PC-9 (cell line): ENCODE measurements around the gene KRTAP20-2. TPM values are rescaled to one million over a fixed set of nuclear protein-coding genes. Genes with fewer than 3 reads are reported as not detected.

ENCODE experiments used
- BruUV-seq: library from RNA; stranded (reverse); fragments of 400-500 nt; replicated peaks from 2 replicates; lab custom pipeline; 2021; lab: Mats Ljungman, UMichigan
- CTCF ChIA-PET: fragments of 300-600 bp; sonication (Branson Sonifier 250); formaldehyde crosslinking; loops from one replicate; lab custom pipeline; 2022; ENCODE audit warnings: antibody characterized with exemption; lab: Charles Lee
- POLR2A ChIA-PET: fragments of 300-600 bp; sonication (Branson Sonifier 250); formaldehyde crosslinking; loops from one replicate; lab custom pipeline; 2022; ENCODE audit warnings: antibody characterized with exemption; ENCODE audit not compliant: unreplicated experiment; lab: Charles Lee
- DNase-seq, 2 experiments: peaks; one replicate each; pipeline versions ENCODE4 v3.0.0 to v3.0.0-alpha.2; 2015 to 2022; ENCODE audit warnings: mixed read lengths in 1 of 2
- H2AFZ ChIP-seq: fragments of 200-600 bp; sonication (generic); 2 replicates; pipeline ENCODE4 v1.8.1; 2017; ENCODE audit warnings: antibody characterized with exemption
- H3F3A ChIP-seq: fragments of 200-600 bp; sonication (generic); 2 replicates; pipeline ENCODE4 v1.8.1; 2017; ENCODE audit warnings: antibody characterized with exemption, mild to moderate bottlenecking, low read depth; ENCODE audit not compliant: insufficient read depth
- H3K27ac ChIP-seq: fragments of 200-600 bp; sonication (generic); 2 replicates; pipeline ENCODE4 v1.6.1; 2016; ENCODE audit warnings: mixed run types
- H3K27me3 ChIP-seq: fragments of 200-600 bp; sonication (generic); 2 replicates; pipeline ENCODE4 v1.6.1; 2016; ENCODE audit warnings: low read depth, mixed run types; ENCODE audit not compliant: insufficient read depth
- H3K36me3 ChIP-seq: fragments of 200-600 bp; sonication (generic); 2 replicates; pipeline ENCODE4 v1.6.1; 2016; ENCODE audit warnings: low read depth, mixed run types
- H3K4me1 ChIP-seq: fragments of 200-600 bp; sonication (generic); replicated peaks from 2 replicates; pipeline ENCODE4 v1.6.1; 2016; ENCODE audit warnings: mixed run types; ENCODE audit not compliant: insufficient read depth
- H3K4me2 ChIP-seq: fragments of 200-600 bp; sonication (generic); 2 replicates; pipeline ENCODE4 v1.6.1; 2017; ENCODE audit warnings: mixed run types
- H3K4me3 ChIP-seq: fragments of 200-600 bp; sonication (generic); 2 replicates; pipeline ENCODE4 v1.6.1; 2016; ENCODE audit warnings: mixed run types
- H3K79me2 ChIP-seq: fragments of 200-600 bp; sonication (generic); 2 replicates; pipeline ENCODE4 v1.6.1; 2017; ENCODE audit warnings: low read depth, mixed run types
- H3K9me2 ChIP-seq: fragments of 200-600 bp; sonication (generic); 2 replicates; pipeline ENCODE4 v1.8.1; 2017; ENCODE audit warnings: mild to moderate bottlenecking; ENCODE audit not compliant: insufficient read depth
- H3K9me3 ChIP-seq: fragments of 200-600 bp; sonication (generic); 2 replicates; pipeline ENCODE4 v1.8.1; 2016; ENCODE audit warnings: low read depth; ENCODE audit not compliant: insufficient read depth
- H4K20me1 ChIP-seq: fragments of 200-600 bp; sonication (generic); 2 replicates; pipeline ENCODE4 v1.8.1; 2017; ENCODE audit not compliant: insufficient read depth
- CTCF ChIP-seq: fragments of 200-600 bp; sonication (generic); conservative IDR thresholded peaks from 2 replicates; pipeline ENCODE4 v1.6.1; 2017; ENCODE audit warnings: mixed run types, antibody characterized with exemption, mild to moderate bottlenecking, moderate library complexity
- EZH2 ChIP-seq: fragments of 200-600 bp; sonication (generic); IDR thresholded peaks from 2 replicates; pipeline ENCODE4 v1.8.0; 2017; ENCODE audit warnings: antibody characterized with exemption, low read depth
- intact Hi-C: fragments of 100-400 bp; cut with micrococcal nuclease; formaldehyde crosslinking; loops from one replicate; pipeline ENCODE4 v1.10.0; 2022; ENCODE audit not compliant: unreplicated experiment
- total RNA-seq: library from RNA; stranded (reverse); gene quantifications from 2 replicates; pipeline ENCODE4 v1.2.3, GENCODE V29; 2021

The KRTAP20-2 gene
- total RNA-seq, 1 experiment from 2014 or later: not detected

GRCh38 chr21:30623362-30623761 is 11.6 kb upstream of the KRTAP20-2 start:
- Histone ChIP-seq H3K9me3 (no peaks in the 10 kb centered on the region), H3K79me2 (no peaks in the 10 kb centered on the region), H3F3A (no peaks in the 10 kb centered on the region), H3K27me3 (no peaks in the 10 kb centered on the region), H3K9me2 (no peaks in the 10 kb centered on the region), H3K36me3 (no peaks in the 10 kb centered on the region), H2AFZ (no peak overlapping the region), H3K4me1 (no peaks in the 10 kb centered on the region), H3K4me2 (no peak overlapping the region), H3K4me3 (no peak overlapping the region), H4K20me1 (no peaks in the 10 kb centered on the region), H3K27ac (no peak overlapping the region)
- TF ChIP-seq EZH2 (no peak), CTCF (no peak)
- BruUV-seq: no TSS peak
- no peak for DNase-seq
- ChIA-PET POLR2A (no interaction called here), CTCF (no interaction called here)
- intact Hi-C loops: no loop called here

- Histone ChIP-seq H3K9me3 (no peaks in the 10 kb centered on the region), H3K4me2 (no peak overlapping the region), H2AFZ (no peak overlapping the region), H3K9me2 (no peaks in the 10 kb centered on the region), H4K20me1 (no peaks in the 10 kb centered on the region), H3K4me3 (no peak overlapping the region), H3K36me3 (no peaks in the 10 kb centered on the region), H3F3A (no peaks in the 10 kb centered on the region), H3K4me1 (no peaks in the 10 kb centered on the region), H3K79me2 (no peaks in the 10 kb centered on the region), H3K27me3 (no peaks in the 10 kb centered on the region), H3K27ac (no peak overlapping the region)
- no peak for TF ChIP-seq EZH2
- no peak for TF ChIP-seq CTCF
- ChIA-PET POLR2A (no interaction called here), CTCF (no interaction called here)
- no TSS peak for BruUV-seq
- no peak for DNase-seq
- intact Hi-C loops: no loop called here
These were observed 9.4 kb upstream of the KRTAP20-2 start for GRCh38 chr21:30625449-30626165.

- ChIA-PET POLR2A (no interaction called here), CTCF (no interaction called here)
- Histone ChIP-seq H3K27ac (no peak overlapping the region), H3K4me3 (no peak overlapping the region), H3K4me2 (no peak overlapping the region), H3F3A (no peaks in the 10 kb centered on the region), H2AFZ (no peak overlapping the region), H3K4me1 (no peaks in the 10 kb centered on the region), H3K36me3 (no peaks in the 10 kb centered on the region), H3K79me2 (no peaks in the 10 kb centered on the region), H4K20me1 (no peaks in the 10 kb centered on the region), H3K9me3 (no peaks in the 10 kb centered on the region), H3K27me3 (no peaks in the 10 kb centered on the region), H3K9me2 (no peaks in the 10 kb centered on the region)
- no peak for DNase-seq
- BruUV-seq: no TSS peak
- intact Hi-C loops: no loop called here
- TF ChIP-seq EZH2 (no peak), CTCF (no peak)
These were observed 6.9 kb upstream of the KRTAP20-2 start for GRCh38 chr21:30628109-30628508.
